Thyroid gland (tissue), 4 donors: ENCODE results near the gene PRKCE.

ENCODE experiments used
- CTCF ChIP-seq, 6 experiments: fragments of 200-600 bp in 3 of 6; fragments of 450-650 bp in 3 of 6; sonication (generic) in 3 of 6; IDR thresholded peaks; one replicate each; pipeline ENCODE4 v1.5.1; 2016 to 2019; ENCODE audit warnings: antibody characterized with exemption in 6 of 6, mild to moderate bottlenecking in 2 of 6, inconsistent platforms in 1 of 6, moderate library complexity in 1 of 6
- POLR2A ChIP-seq, 2 donors: fragments of 450-650 bp; IDR thresholded peaks; one replicate each; pipeline ENCODE4 v1.6.1; 2017; ENCODE audit warnings: antibody characterized with exemption in 2 of 2, mild to moderate bottlenecking in 2 of 2, moderate library complexity in 1 of 2

GRCh38 chr2:46101557-46102220, 450.2 kb downstream of the PRKCE start:
- no peak for TF ChIP-seq POLR2A (IDR thresholded peaks at IDR 0.05)
- no peak for TF ChIP-seq CTCF (IDR thresholded peaks at IDR 0.05)
